Activated naive CD8-positive, alpha-beta T cell treated with anti-CD3 and anti-CD28 coated beads, Interleukin-2, amount 10 ng/mL, durations not matched to agents 7 days and 5 days (primary cell): ENCODE data around the gene MLX. TPM values are rescaled to one million over a fixed set of nuclear protein-coding genes. Genes with fewer than 3 reads are reported as not detected.
"Not testable (repeated sequence)": the region's sequence is repeated elsewhere in the genome, so short reads cannot be mapped to it uniquely, and the experiment has no call there.

Source experiments
- ATAC-seq: fragments of 150-1000 bp; cut with Tn5 transposase; one replicate; pipeline ENCODE4 v1.10.0; 2021; ENCODE audit warnings: low read depth, moderate library complexity
- POLR2A ChIA-PET: fragments of 350-600 bp; sonication (Branson Sonifier 250); formaldehyde crosslinking; loops from one replicate; lab custom pipeline; 2021; ENCODE audit warnings: antibody characterized with exemption; lab: Charles Lee
- DNase-seq: peaks from one replicate; pipeline ENCODE4 v3.0.0; 2021
- H3K27ac Mint-ChIP-seq: one replicate; pipeline ENCODE4 v1.8.0; 2022; ENCODE audit warnings: mild to moderate bottlenecking, mixed read lengths
- H3K27me3 Mint-ChIP-seq: one replicate; pipeline ENCODE4 v1.8.0; 2022; ENCODE audit warnings: mild to moderate bottlenecking, moderate library complexity, mixed read lengths
- H3K36me3 Mint-ChIP-seq: one replicate; pipeline ENCODE4 v1.8.0; 2021; ENCODE audit warnings: mild to moderate bottlenecking, mixed read lengths
- H3K4me1 Mint-ChIP-seq: one replicate; pipeline ENCODE4 v1.8.0; 2021; ENCODE audit warnings: mixed read lengths
- H3K4me3 Mint-ChIP-seq: one replicate; pipeline ENCODE4 v1.8.0; 2022; ENCODE audit warnings: mild to moderate bottlenecking, moderate library complexity, mixed read lengths
- H3K9me3 Mint-ChIP-seq: one replicate; pipeline ENCODE4 v1.8.0; 2021; ENCODE audit warnings: mixed read lengths
- total RNA-seq, 2 experiments: library from RNA; stranded (reverse); gene quantifications; one replicate each; pipeline ENCODE4 v1.2.3, GENCODE V29; 2021

The MLX gene
- total RNA-seq, 2 experiments from 2014 or later: 62.9 to 64.9 TPM

- H3K27me3 Mint-ChIP-seq: peaks cover 3% of the 10 kb centered on the region
- no peak overlapping the region for H3K27ac Mint-ChIP-seq
- H3K36me3 Mint-ChIP-seq: no peaks in the 10 kb centered on the region
- POLR2A ChIA-PET: interaction anchor here (0.8 to 1.3 kb wide), 3 partner anchors 8 to 113 kb away, joined by 3 to 5 read pairs (median 4); partner anchors contain the start of gene NAGLU
- no peaks in the 10 kb centered on the region for H3K9me3 Mint-ChIP-seq
- peaks cover 41% of the 10 kb centered on the region for H3K4me1 Mint-ChIP-seq
- ATAC-seq (no peak), DNase-seq (no peak)
- no peak overlapping the region for H3K4me3 Mint-ChIP-seq
Observed at GRCh38 chr17:42527932-42528331, 39.0 kb upstream of the MLX start.

- POLR2A ChIA-PET: interaction anchor here (0.7 to 1.2 kb wide), 2 partner anchors 11 to 275 kb away, joined by 3 read pairs; no protein-coding TSS in a partner anchor
- Mint-ChIP-seq H3K9me3 (no peaks in the 10 kb centered on the region), H3K36me3 (no peaks in the 10 kb centered on the region), H3K4me3 (no peak overlapping the region), H3K4me1 (peaks cover 41% of the 10 kb centered on the region), H3K27me3 (peaks cover 6% of the 10 kb centered on the region), H3K27ac (peak overlapping the region; percentile 89)
- ATAC-seq (no peak), DNase-seq (no peak)
Observed at GRCh38 chr17:42529061-42529460, 37.8 kb upstream of the MLX start.

- Mint-ChIP-seq H3K4me3 (peak overlapping the region; percentile 79), H3K27ac (peak overlapping the region; percentile 61), H3K27me3 (peaks cover 2% of the 10 kb centered on the region), H3K36me3 (peaks cover 2% of the 10 kb centered on the region), H3K9me3 (no peaks in the 10 kb centered on the region), H3K4me1 (peaks cover 45% of the 10 kb centered on the region)
- ATAC-seq (no peak), DNase-seq (no peak)
- POLR2A ChIA-PET: interaction anchor here (1.4 to 2.1 kb wide), 2 partner anchors 10 to 218 kb away, joined by 6 read pairs; no protein-coding TSS in a partner anchor
Observed at GRCh38 chr17:42530952-42531454, 35.9 kb upstream of the MLX start.

- H3K4me1 Mint-ChIP-seq: peaks cover 42% of the 10 kb centered on the region
Observed at GRCh38 chr17:42531455-42532354, 35.2 kb upstream of the MLX start.

GRCh38 chr17:42535155-42536047 lies 31.5 kb upstream of the MLX start:
- Mint-ChIP-seq H3K36me3 (peaks cover 11% of the 10 kb centered on the region), H3K9me3 (no peaks in the 10 kb centered on the region), H3K4me3 (peak overlapping the region; percentile 87), H3K27ac (peak overlapping the region; percentile 79), H3K27me3 (peaks cover 2% of the 10 kb centered on the region), H3K4me1 (peaks cover 38% of the 10 kb centered on the region)
- POLR2A ChIA-PET: interaction anchor here (0.8 to 2.8 kb wide), 14 partner anchors 8 to 825 kb away, joined by 3 to 17 read pairs (median 4); partner anchors contain the start of genes DHX58, MLX, PSMC3IP and STAT5A
- DNase-seq (no peak), ATAC-seq (no peak)

More at GRCh38 chr17:42531455-42532354, 35.2 kb upstream of the MLX start:
- no peaks in the 10 kb centered on the region for H3K9me3 Mint-ChIP-seq
- peaks cover 2% of the 10 kb centered on the region for H3K36me3 Mint-ChIP-seq
- peaks cover 2% of the 10 kb centered on the region for H3K27me3 Mint-ChIP-seq
- peak; percentile 12 for ATAC-seq
- DNase-seq: peak; percentile 72
- H3K27ac Mint-ChIP-seq: peak overlapping the region; percentile 75
- H3K4me3 Mint-ChIP-seq: peak overlapping the region; percentile 79
- POLR2A ChIA-PET: interaction anchor here (0.7 to 2.1 kb wide), 2 partner anchors 9 to 335 kb away, joined by 6 to 7 read pairs; no protein-coding TSS in a partner anchor

GRCh38 chr17:42536048-42536371 lies 30.9 kb upstream of the MLX start, which contains the start of gene NAGLU:
Gene NAGLU (plus strand): TSS chr17:42536241. CDS start chr17:42536273, 32 bp downstream.
- Mint-ChIP-seq H3K27me3 (peaks cover 2% of the 10 kb centered on the region), H3K9me3 (no peaks in the 10 kb centered on the region), H3K36me3 (peaks cover 11% of the 10 kb centered on the region), H3K4me3 (peak within 1 kb of the TSS; percentile 88), H3K27ac (peak within 1 kb of the TSS; percentile 79), H3K4me1 (peaks cover 37% of the 10 kb centered on the region)
- POLR2A ChIA-PET: interaction anchor here (0.8 to 2.8 kb wide), 15 partner anchors 9 to 825 kb away, joined by 3 to 17 read pairs (median 4); partner anchors contain the start of genes DHX58, MLX, PSMC3IP and STAT5A
- DNase-seq (peak; percentile 91), ATAC-seq (peak; percentile 87)

- peak overlapping the region; percentile 88 for H3K4me3 Mint-ChIP-seq
- H3K36me3 Mint-ChIP-seq: peaks cover 11% of the 10 kb centered on the region
- POLR2A ChIA-PET: interaction anchor here (0.5 to 2.8 kb wide), 15 partner anchors 9 to 824 kb away, joined by 3 to 17 read pairs (median 5); partner anchors contain the start of genes MLX, PSMC3IP and STAT5A
- H3K9me3 Mint-ChIP-seq: no peaks in the 10 kb centered on the region
- H3K4me1 Mint-ChIP-seq: peaks cover 37% of the 10 kb centered on the region
- ATAC-seq: peak; percentile 68
- H3K27ac Mint-ChIP-seq: peak overlapping the region; percentile 73
- DNase-seq: peak; percentile 84
- peaks cover 2% of the 10 kb centered on the region for H3K27me3 Mint-ChIP-seq
Observed at GRCh38 chr17:42536372-42537155, 30.3 kb upstream of the MLX start.

- POLR2A ChIA-PET: interaction anchor here (0.7 to 2.8 kb wide), 7 partner anchors 12 to 289 kb away, joined by 3 to 17 read pairs (median 6); partner anchors contain the start of genes MLX, PSMC3IP and STAT5A
Observed at GRCh38 chr17:42537156-42537805, 29.6 kb upstream of the MLX start.

GRCh38 chr17:42537826-42538451 lies 29.0 kb upstream of the MLX start:
- Mint-ChIP-seq H3K27ac (peak overlapping the region; percentile 61), H3K4me1 (peaks cover 38% of the 10 kb centered on the region), H3K27me3 (peaks cover 2% of the 10 kb centered on the region), H3K4me3 (peak overlapping the region; percentile 88), H3K9me3 (no peaks in the 10 kb centered on the region), H3K36me3 (peaks cover 11% of the 10 kb centered on the region)
- ATAC-seq (no peak), DNase-seq (no peak)
- POLR2A ChIA-PET: interaction anchor here (0.7 to 2.8 kb wide), 3 partner anchors 16 to 290 kb away, joined by 3 to 17 read pairs (median 9); partner anchors contain the start of gene MLX

More at GRCh38 chr17:42537156-42537805, 29.6 kb upstream of the MLX start:
- Mint-ChIP-seq H3K27ac (peak overlapping the region; percentile 73), H3K4me1 (peaks cover 38% of the 10 kb centered on the region), H3K9me3 (no peaks in the 10 kb centered on the region), H3K36me3 (peaks cover 11% of the 10 kb centered on the region), H3K27me3 (peaks cover 2% of the 10 kb centered on the region), H3K4me3 (peak overlapping the region; percentile 88)
- DNase-seq (no peak), ATAC-seq (no peak)

- no peak for DNase-seq
- H3K27ac Mint-ChIP-seq: no peak overlapping the region
- no peaks in the 10 kb centered on the region for H3K9me3 Mint-ChIP-seq
- peaks cover 2% of the 10 kb centered on the region for H3K27me3 Mint-ChIP-seq
- peaks cover 12% of the 10 kb centered on the region for H3K36me3 Mint-ChIP-seq
- peaks cover 38% of the 10 kb centered on the region for H3K4me1 Mint-ChIP-seq
- ATAC-seq: no peak
- H3K4me3 Mint-ChIP-seq: no peak overlapping the region
- POLR2A ChIA-PET: interaction anchor here (1.4 kb wide), 1 partner anchor 29 kb away, joined by 4 read pairs; no protein-coding TSS in a partner anchor
Observed at GRCh38 chr17:42538482-42538881, 28.4 kb upstream of the MLX start.

GRCh38 chr17:42540558-42540957 lies 26.3 kb upstream of the MLX start:
- not testable (repeated sequence) for DNase-seq, H3K9me3 Mint-ChIP-seq, H3K27me3 Mint-ChIP-seq, ATAC-seq
- peaks cover 17% of the 10 kb centered on the region for H3K36me3 Mint-ChIP-seq
- peaks cover 34% of the 10 kb centered on the region for H3K4me1 Mint-ChIP-seq
- POLR2A ChIA-PET: interaction anchor here (0.7 to 2.1 kb wide), 8 partner anchors 9 to 827 kb away, joined by 3 to 19 read pairs (median 4); partner anchors contain the start of genes HSD17B1 and MLX
- H3K4me3 Mint-ChIP-seq: peak overlapping the region; percentile 78
- peak overlapping the region; percentile 88 for H3K27ac Mint-ChIP-seq
